Smooth muscle cell (in vitro differentiated cells): ENCODE results near the gene PRKN. TPM values are rescaled to one million over a fixed set of nuclear protein-coding genes. Genes with fewer than 3 reads are reported as not detected.

Experiments used
- DNase-seq: peaks from one replicate; lab custom pipeline; 2025; ENCODE audit not compliant: unreplicated experiment; lab: John Stamatoyannopoulos, UW
- H2AFZ ChIP-seq: fragments of 200-600 bp; sonication (generic); 2 replicates; pipeline ENCODE4 v1.6.0; 2016; ENCODE audit warnings: antibody characterized with exemption, low read depth, mild to moderate bottlenecking
- H3F3A ChIP-seq: fragments of 200-600 bp; sonication (generic); 2 replicates; pipeline ENCODE4 v1.6.0; 2017; ENCODE audit warnings: antibody characterized with exemption, low read depth
- H3K27ac ChIP-seq: fragments of 200-600 bp; sonication (generic); 2 replicates; pipeline ENCODE4 v1.5.1; 2016; ENCODE audit warnings: low read depth, mild to moderate bottlenecking
- H3K27me3 ChIP-seq: fragments of 200-600 bp; sonication (generic); 2 replicates; pipeline ENCODE4 v1.6.1; 2016; ENCODE audit warnings: low read depth, mild to moderate bottlenecking
- H3K36me3 ChIP-seq: fragments of 200-600 bp; sonication (generic); 2 replicates; pipeline ENCODE4 v1.5.1; 2016; ENCODE audit warnings: low read depth
- H3K4me1 ChIP-seq: fragments of 200-600 bp; sonication (generic); 2 replicates; pipeline ENCODE4 v1.5.1; 2016; ENCODE audit warnings: low read depth
- H3K4me2 ChIP-seq: fragments of 200-600 bp; sonication (generic); 2 replicates; pipeline ENCODE4 v1.6.0; 2016; ENCODE audit warnings: mild to moderate bottlenecking
- H3K4me3 ChIP-seq: fragments of 200-600 bp; sonication (generic); 2 replicates; pipeline ENCODE4 v1.5.1; 2016; ENCODE audit warnings: mild to moderate bottlenecking
- H3K79me2 ChIP-seq: fragments of 200-600 bp; sonication (generic); 2 replicates; pipeline ENCODE4 v1.6.0; 2016; ENCODE audit warnings: low read depth, mild to moderate bottlenecking
- H3K9ac ChIP-seq: fragments of 200-600 bp; sonication (generic); 2 replicates; pipeline ENCODE4 v1.6.0; 2016; ENCODE audit warnings: low read depth
- H3K9me3 ChIP-seq: fragments of 200-600 bp; sonication (generic); replicated peaks from 2 replicates; pipeline ENCODE4 v1.5.1; 2016; ENCODE audit warnings: low read depth
- H4K20me1 ChIP-seq: fragments of 200-600 bp; sonication (generic); 2 replicates; pipeline ENCODE4 v1.6.0; 2016; ENCODE audit warnings: low read depth
- WGBS: methylation state at CpG from one replicate; pipeline ENCODE4 v1.1.7; 2016; ENCODE audit warnings: low lambda C conversion rate; 5-methylcytosine and 5-hydroxymethylcytosine counted together
- polyA plus RNA-seq: library from polyadenylated mRNA; unstranded; fragments of >200 nt; fragmentation: Nextera tagmentation; extraction: Ambion mirVana; gene quantifications from 2 replicates; pipeline ENCODE4 v1.2.1, GENCODE V29; 2016
- total RNA-seq: library from RNA; depleted of rRNA; stranded (reverse); fragments of >200 nt; gene quantifications from 2 replicates; pipeline ENCODE4 v1.2.3, GENCODE V29; 2014
- TF ChIP-seq, protein P1 (sequence below): fragments of 200-600 bp; sonication (generic); IDR thresholded peaks from 2 replicates; pipeline ENCODE4 v1.5.1; 2017; ENCODE audit warnings: borderline replicate concordance, mild to moderate bottlenecking, antibody characterized with exemption; ENCODE audit not compliant: insufficient read depth, poor library complexity, severe bottlenecking

Gene PRKN
- total and polyA plus RNA-seq, 2 experiments from 2014 or later = 0.81 to 5.1 TPM

- H3K27me3 ChIP-seq = no peaks in the 10 kb centered on the region
- no peak overlapping the region for H3K9ac ChIP-seq
- 87% methylated on average over 3 of the region's 3 CpGs for WGBS
- no peak overlapping the region for H2AFZ ChIP-seq
- no peaks in the 10 kb centered on the region for H3K79me2 ChIP-seq
- H3K4me2 ChIP-seq = no peak overlapping the region
- TF ChIP-seq, protein P1, sequence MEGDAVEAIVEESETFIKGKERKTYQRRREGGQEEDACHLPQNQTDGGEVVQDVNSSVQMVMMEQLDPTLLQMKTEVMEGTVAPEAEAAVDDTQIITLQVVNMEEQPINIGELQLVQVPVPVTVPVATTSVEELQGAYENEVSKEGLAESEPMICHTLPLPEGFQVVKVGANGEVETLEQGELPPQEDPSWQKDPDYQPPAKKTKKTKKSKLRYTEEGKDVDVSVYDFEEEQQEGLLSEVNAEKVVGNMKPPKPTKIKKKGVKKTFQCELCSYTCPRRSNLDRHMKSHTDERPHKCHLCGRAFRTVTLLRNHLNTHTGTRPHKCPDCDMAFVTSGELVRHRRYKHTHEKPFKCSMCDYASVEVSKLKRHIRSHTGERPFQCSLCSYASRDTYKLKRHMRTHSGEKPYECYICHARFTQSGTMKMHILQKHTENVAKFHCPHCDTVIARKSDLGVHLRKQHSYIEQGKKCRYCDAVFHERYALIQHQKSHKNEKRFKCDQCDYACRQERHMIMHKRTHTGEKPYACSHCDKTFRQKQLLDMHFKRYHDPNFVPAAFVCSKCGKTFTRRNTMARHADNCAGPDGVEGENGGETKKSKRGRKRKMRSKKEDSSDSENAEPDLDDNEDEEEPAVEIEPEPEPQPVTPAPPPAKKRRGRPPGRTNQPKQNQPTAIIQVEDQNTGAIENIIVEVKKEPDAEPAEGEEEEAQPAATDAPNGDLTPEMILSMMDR = no peak
- no peak for DNase-seq
- H3K4me1 ChIP-seq = no peaks in the 10 kb centered on the region
- no peaks in the 10 kb centered on the region for H3K9me3 ChIP-seq
- no peak overlapping the region for H3K4me3 ChIP-seq
- H3K27ac ChIP-seq = no peak overlapping the region
- no peaks in the 10 kb centered on the region for H3F3A ChIP-seq
- no peaks in the 10 kb centered on the region for H4K20me1 ChIP-seq
- no peaks in the 10 kb centered on the region for H3K36me3 ChIP-seq
Observed at GRCh38 chr6:161946461-161946860, 781.1 kb downstream of the PRKN start.

GRCh38 chr6:161943561-161943960, 784.0 kb downstream of the PRKN start:
- H3K27me3 ChIP-seq = no peaks in the 10 kb centered on the region
- no peak overlapping the region for H3K27ac ChIP-seq
- no peak overlapping the region for H2AFZ ChIP-seq
- H3K9ac ChIP-seq = no peak overlapping the region
- H3F3A ChIP-seq = no peaks in the 10 kb centered on the region
- H3K79me2 ChIP-seq = no peaks in the 10 kb centered on the region
- TF ChIP-seq, protein P1 = no peak
- H3K36me3 ChIP-seq = no peaks in the 10 kb centered on the region
- no peak for DNase-seq
- no peaks in the 10 kb centered on the region for H3K4me1 ChIP-seq
- no peaks in the 10 kb centered on the region for H3K9me3 ChIP-seq
- no peaks in the 10 kb centered on the region for H4K20me1 ChIP-seq
- no peak overlapping the region for H3K4me3 ChIP-seq
- no peak overlapping the region for H3K4me2 ChIP-seq

- no peaks in the 10 kb centered on the region for H4K20me1 ChIP-seq
- H3K36me3 ChIP-seq = no peaks in the 10 kb centered on the region
- no peaks in the 10 kb centered on the region for H3F3A ChIP-seq
- H2AFZ ChIP-seq = no peak overlapping the region
- no peak overlapping the region for H3K27ac ChIP-seq
- H3K9me3 ChIP-seq = no peaks in the 10 kb centered on the region
- TF ChIP-seq, protein P1 = no peak
- no peak overlapping the region for H3K4me3 ChIP-seq
- no peaks in the 10 kb centered on the region for H3K27me3 ChIP-seq
- no peaks in the 10 kb centered on the region for H3K79me2 ChIP-seq
- no peak overlapping the region for H3K4me2 ChIP-seq
- H3K4me1 ChIP-seq = no peaks in the 10 kb centered on the region
- WGBS = 80% methylated on average over 3 of the region's 3 CpGs
- H3K9ac ChIP-seq = no peak overlapping the region
- no peak for DNase-seq
Observed at GRCh38 chr6:161941565-161941964, 786.0 kb downstream of the PRKN start.

DNA sequence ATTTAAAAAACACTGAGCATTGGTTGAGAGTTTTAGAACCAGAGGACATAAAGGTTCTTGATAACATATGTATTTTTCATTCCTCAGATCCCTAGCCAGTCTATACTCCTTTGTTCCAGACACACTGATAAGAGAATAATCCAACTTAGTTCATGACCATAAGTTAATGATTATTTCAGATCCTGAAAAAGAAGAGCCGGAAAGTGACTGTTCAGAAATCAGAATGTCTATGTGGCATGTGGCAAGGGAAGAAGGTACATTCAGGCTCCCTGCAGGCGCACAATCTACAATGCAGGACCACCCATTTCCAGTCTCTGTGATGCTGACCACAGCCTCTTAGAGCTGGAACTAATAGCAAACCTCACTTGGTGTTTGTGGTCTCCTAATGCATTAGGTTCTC, 787.0 kb downstream of the PRKN start:
- Histone ChIP-seq H2AFZ (no peak overlapping the region), H3K9me3 (no peaks in the 10 kb centered on the region), H3K4me1 (no peaks in the 10 kb centered on the region), H3K27me3 (no peaks in the 10 kb centered on the region), H3K4me3 (no peak overlapping the region), H3F3A (no peaks in the 10 kb centered on the region), H3K27ac (no peak overlapping the region), H4K20me1 (no peaks in the 10 kb centered on the region), H3K9ac (no peak overlapping the region), H3K36me3 (no peaks in the 10 kb centered on the region), H3K79me2 (no peaks in the 10 kb centered on the region), H3K4me2 (no peak overlapping the region)
- DNase-seq = no peak
- 96% methylated on average over 2 of the region's 2 CpGs for WGBS
- TF ChIP-seq, protein P1 = no peak
